ENCODE data around the gene ZNF407.

Gene ZNF407

GRCh38 chr18:74679679-74680076 is 82.0 kb downstream of the ZNF407 start:
- DNase-seq: no peak

- DNase-seq: no peak
Observed at GRCh38 chr18:74682141-74682990, 84.7 kb downstream of the ZNF407 start.

GRCh38 chr18:74682991-74683297 is 85.3 kb downstream of the ZNF407 start:
- DNase-seq: no peak

- no peak for DNase-seq
Observed at GRCh38 chr18:74683573-74683972, 85.9 kb downstream of the ZNF407 start.

- DNase-seq: no peak
Observed at GRCh38 chr18:74689251-74689650, 91.6 kb downstream of the ZNF407 start.

- no peak for DNase-seq
Observed at GRCh38 chr18:74692367-74693013, 94.8 kb downstream of the ZNF407 start.

- DNase-seq: no peak
Observed at GRCh38 chr18:74694436-74694835, 96.8 kb downstream of the ZNF407 start.

GRCh38 chr18:74695170-74695569 is 97.5 kb downstream of the ZNF407 start:
- DNase-seq: no peak

- no peak for DNase-seq
Observed at GRCh38 chr18:74698881-74699280, 101.2 kb downstream of the ZNF407 start.

- DNase-seq: no peak
Observed at GRCh38 chr18:74699455-74699854, 101.8 kb downstream of the ZNF407 start.

GRCh38 chr18:74702950-74703349 is 105.3 kb downstream of the ZNF407 start:
- no peak for DNase-seq

- DNase-seq: no peak
Observed at GRCh38 chr18:74708169-74708568, 110.5 kb downstream of the ZNF407 start.

GRCh38 chr18:74709452-74709851 is 111.8 kb downstream of the ZNF407 start:
- no peak for DNase-seq

- DNase-seq: no peak
Observed at GRCh38 chr18:74714120-74714519, 116.5 kb downstream of the ZNF407 start.

- DNase-seq: no peak
Observed at GRCh38 chr18:74714791-74715190, 117.1 kb downstream of the ZNF407 start.

GRCh38 chr18:74715306-74715705 is 117.6 kb downstream of the ZNF407 start:
- DNase-seq: no peak

- DNase-seq: no peak
Observed at GRCh38 chr18:74715865-74716712, 118.4 kb downstream of the ZNF407 start.

- no peak for DNase-seq
Observed at GRCh38 chr18:74718312-74718711, 120.6 kb downstream of the ZNF407 start.

- no peak for DNase-seq
Observed at GRCh38 chr18:74722237-74722636, 124.6 kb downstream of the ZNF407 start.

GRCh38 chr18:74724186-74724585 is 126.5 kb downstream of the ZNF407 start:
- DNase-seq: no peak

GRCh38 chr18:74725690-74726089 is 128.0 kb downstream of the ZNF407 start:
- DNase-seq: no peak

- no peak for DNase-seq
Observed at GRCh38 chr18:74728586-74728985, 130.9 kb downstream of the ZNF407 start.

- no peak for DNase-seq
Observed at GRCh38 chr18:74731097-74731496, 133.4 kb downstream of the ZNF407 start.

GRCh38 chr18:74732380-74732779 is 134.7 kb downstream of the ZNF407 start:
- DNase-seq: no peak
